Kidney (tissue), 14 donors: ENCODE measurements around the gene GLRX3. TPM values are rescaled to one million over a fixed set of nuclear protein-coding genes. Genes with fewer than 3 reads are reported as not detected.

Source experiments
- DNase-seq, 5 donors: peaks; one replicate each; pipeline ENCODE4 v3.0.0-alpha.2; 2013 to 2020
- FAIRE-seq: peaks from 2 replicates; lab custom pipeline; 2012; peaks lifted over from hg19 to GRCh38; lab: Jason Lieb, UNC
- H3K27ac ChIP-seq, 2 donors: one replicate each; pipeline ENCODE4 v1.7.0; 2013; ENCODE audit warnings: low read depth in 2 of 2, low read length in 2 of 2, inconsistent platforms in 1 of 2
- H3K27me3 ChIP-seq: one replicate; pipeline ENCODE4 v1.7.1; 2013; ENCODE audit warnings: low read length, inconsistent platforms; ENCODE audit not compliant: control insufficient read depth, insufficient read depth
- H3K36me3 ChIP-seq, 3 donors: one replicate each; pipeline versions ENCODE4 v1.7.0 to v1.7.1; 2013; ENCODE audit warnings: low read length in 3 of 3, control low read depth in 1 of 3, inconsistent platforms in 1 of 3; ENCODE audit not compliant: insufficient read depth in 3 of 3, control insufficient read depth in 2 of 3
- H3K4me1 ChIP-seq, 3 donors: one replicate each; pipeline versions ENCODE4 v1.7.0 to v1.7.1; 2013; ENCODE audit warnings: low read length in 3 of 3, inconsistent platforms in 1 of 3, low read depth in 1 of 3; ENCODE audit not compliant: control insufficient read depth in 2 of 3, insufficient read depth in 2 of 3
- H3K4me3 ChIP-seq, 3 donors: one replicate each; pipeline versions ENCODE4 v1.7.0 to v1.8.1; 2013; ENCODE audit warnings: low read length in 3 of 3, control low read depth in 1 of 3, inconsistent platforms in 1 of 3
- H3K9ac ChIP-seq, 3 donors: one replicate each; pipeline versions ENCODE4 v1.7.0 to v1.7.1; 2013; ENCODE audit warnings: low read length in 3 of 3, control low read depth in 1 of 3, inconsistent platforms in 1 of 3
- H3K9me3 ChIP-seq, 3 donors: one replicate each; pipeline versions ENCODE4 v1.7.0 to v1.7.1; 2013; ENCODE audit warnings: low read length in 3 of 3, control low read depth in 1 of 3, inconsistent platforms in 1 of 3; ENCODE audit not compliant: control insufficient read depth in 2 of 3, insufficient read depth in 1 of 3
- intact Hi-C: fragments of 100-400 bp; cut with DNase I; formaldehyde crosslinking; loops from one replicate; pipeline ENCODE4 v1.11.1; 2022
- polyA plus RNA-seq: library from polyadenylated mRNA; stranded (reverse); fragments of 350-450 nt; fragmentation: Illumina TruSeq; extraction: RNeasy Lipid Tissue Mini Kit (QIAGEN cat#74804); gene quantifications from one replicate; pipeline ENCODE4 v1.2.3, GENCODE V29; 2014; ENCODE audit warnings: low read depth, low replicate concordance; ENCODE audit not compliant: insufficient read depth
- total RNA-seq: library from RNA; stranded (reverse); fragmentation: NEBNext Ultra II Directional; extraction: Animal tissue kit (Norgen Biotek cat#: 25700); gene quantifications from one replicate; pipeline ENCODE4 v1.2.1, GENCODE V29; 2021
- TF ChIP-seq, protein P1 (sequence below): IDR thresholded peaks from 3 replicates; pipeline ENCODE4 v1.5.1; 2012; ENCODE audit warnings: mild to moderate bottlenecking, moderate library complexity, borderline replicate concordance; ENCODE audit not compliant: insufficient read depth; ENCODE audit errors: extremely low read depth
- donor health status: control.
- donor health status: control.
- donor health status: control.
- donor health status: control.
- donor health status: control.
- donor health status: DM: yes; HTN: yes; CAD: no.
- donor health status: Normal renal cell carcinoma (clear cell type).

GLRX3 gene
- total and polyA plus RNA-seq, 2 donors from 2014 or later = 52.5 to 70.4 TPM

DNA sequence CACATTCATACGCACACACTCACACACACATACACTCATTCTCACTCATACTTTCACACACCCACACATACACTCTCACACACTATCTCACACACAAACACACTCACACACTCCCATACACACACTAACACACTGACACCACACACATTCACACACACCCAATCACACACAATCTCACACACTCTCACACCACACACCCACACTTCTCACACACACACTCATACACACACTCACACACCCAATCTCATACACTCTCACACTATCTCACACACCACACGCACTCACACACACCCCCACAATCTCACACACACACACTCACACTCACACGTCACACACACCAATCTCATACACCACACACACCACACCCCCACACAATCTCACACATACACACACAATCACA lies 71.0 kb downstream of the GLRX3 start:
- Histone ChIP-seq H3K9ac (no peak overlapping the region), H3K36me3 (no peaks in the 10 kb centered on the region), H3K4me1 (peaks cover 0 to 3% (median 0%) of the 10 kb centered on the region in 3 donors), H3K9me3 (no peaks in the 10 kb centered on the region), H3K4me3 (no peak overlapping the region), H3K27ac (no peak overlapping the region), H3K27me3 (no peaks in the 10 kb centered on the region)
- no peak for FAIRE-seq
- intact Hi-C loops = no loop called here
- TF ChIP-seq, protein P1, sequence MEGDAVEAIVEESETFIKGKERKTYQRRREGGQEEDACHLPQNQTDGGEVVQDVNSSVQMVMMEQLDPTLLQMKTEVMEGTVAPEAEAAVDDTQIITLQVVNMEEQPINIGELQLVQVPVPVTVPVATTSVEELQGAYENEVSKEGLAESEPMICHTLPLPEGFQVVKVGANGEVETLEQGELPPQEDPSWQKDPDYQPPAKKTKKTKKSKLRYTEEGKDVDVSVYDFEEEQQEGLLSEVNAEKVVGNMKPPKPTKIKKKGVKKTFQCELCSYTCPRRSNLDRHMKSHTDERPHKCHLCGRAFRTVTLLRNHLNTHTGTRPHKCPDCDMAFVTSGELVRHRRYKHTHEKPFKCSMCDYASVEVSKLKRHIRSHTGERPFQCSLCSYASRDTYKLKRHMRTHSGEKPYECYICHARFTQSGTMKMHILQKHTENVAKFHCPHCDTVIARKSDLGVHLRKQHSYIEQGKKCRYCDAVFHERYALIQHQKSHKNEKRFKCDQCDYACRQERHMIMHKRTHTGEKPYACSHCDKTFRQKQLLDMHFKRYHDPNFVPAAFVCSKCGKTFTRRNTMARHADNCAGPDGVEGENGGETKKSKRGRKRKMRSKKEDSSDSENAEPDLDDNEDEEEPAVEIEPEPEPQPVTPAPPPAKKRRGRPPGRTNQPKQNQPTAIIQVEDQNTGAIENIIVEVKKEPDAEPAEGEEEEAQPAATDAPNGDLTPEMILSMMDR = no peak
- no peak for DNase-seq

DNA sequence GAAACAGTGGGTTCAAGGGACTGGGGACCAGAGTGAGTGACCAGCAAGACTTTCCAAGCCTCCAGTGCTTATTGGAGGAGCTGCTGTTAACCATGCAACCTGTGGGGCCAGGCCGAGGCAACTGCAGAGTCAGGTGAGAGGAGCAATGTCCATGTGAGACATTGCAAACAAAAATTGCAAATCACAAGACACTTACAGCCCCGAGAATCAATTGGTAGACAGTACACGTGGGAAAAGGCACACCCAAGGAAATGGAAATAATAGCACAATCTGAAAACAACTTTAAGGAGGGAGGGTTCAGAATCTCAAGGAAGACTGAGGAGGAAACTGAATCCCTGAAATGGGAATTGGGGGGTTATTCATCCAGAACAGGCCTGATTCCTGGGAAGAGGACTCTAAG lies 72.6 kb downstream of the GLRX3 start:
- Histone ChIP-seq H3K9ac (no peak overlapping the region), H3K4me1 (no peaks in the 10 kb centered on the region), H3K27ac (no peak overlapping the region), H3K36me3 (no peaks in the 10 kb centered on the region), H3K27me3 (no peaks in the 10 kb centered on the region), H3K9me3 (no peaks in the 10 kb centered on the region), H3K4me3 (no peak overlapping the region)
- TF ChIP-seq, protein P1 = no peak
- FAIRE-seq (no peak), DNase-seq (no peak)
- intact Hi-C loops = no loop called here

- no peak overlapping the region for H3K27ac ChIP-seq
- H3K27me3 ChIP-seq = no peaks in the 10 kb centered on the region
- TF ChIP-seq, protein P1 = no peak
- intact Hi-C loops = no loop called here
- FAIRE-seq = no peak
- no peaks in the 10 kb centered on the region for H3K36me3 ChIP-seq
- no peak overlapping the region for H3K9ac ChIP-seq
- no peaks in the 10 kb centered on the region for H3K9me3 ChIP-seq
- DNase-seq = peak in 1 of 5 donors; percentile 20
- H3K4me3 ChIP-seq = no peak overlapping the region
- no peaks in the 10 kb centered on the region for H3K4me1 ChIP-seq
Measured at GRCh38 chr10:130212746-130213145, 76.6 kb downstream of the GLRX3 start.
